GM12891 (cell line): Measurements from ENCODE around the gene IFT27.

ENCODE experiments used
- POLR2A ChIP-seq: IDR thresholded peaks from 2 replicates; pipeline ENCODE4 v1.6.1; 2011; ENCODE audit warnings: low read depth, low read length, control low read depth
- POLR2AphosphoS5 ChIP-seq: IDR thresholded peaks from 2 replicates; pipeline ENCODE4 v1.6.1; 2011; ENCODE audit warnings: low read depth, low read length, control low read depth
- TAF1 ChIP-seq: IDR thresholded peaks from 2 replicates; pipeline ENCODE4 v1.6.1; 2011; ENCODE audit warnings: low read depth, low read length, control low read depth

DNA sequence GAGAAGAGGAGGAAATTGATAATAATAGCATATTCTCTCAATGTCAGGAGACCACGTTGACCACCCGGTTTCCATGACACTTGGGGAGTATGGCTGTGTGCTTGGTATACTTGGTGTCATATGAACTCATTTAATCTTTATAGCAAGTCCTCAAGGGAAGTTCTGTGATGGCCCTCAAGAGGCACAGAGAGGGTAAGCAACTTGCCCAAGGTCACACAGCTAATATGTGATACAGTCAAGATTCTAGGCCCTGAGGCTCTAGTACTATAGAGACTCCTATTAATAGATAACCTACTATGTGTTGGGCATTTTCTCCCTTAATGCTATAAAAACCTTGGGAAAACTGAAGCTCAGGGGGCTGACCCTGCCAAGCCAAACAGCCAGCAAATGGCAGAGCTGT lies 61.8 kb downstream of the IFT27 start:
- TF ChIP-seq POLR2AphosphoS5 (no peak), POLR2A (no peak), TAF1 (no peak)
